ENCODE results near the gene SLC39A1. TPM values are rescaled to one million over a fixed set of nuclear protein-coding genes. Genes with fewer than 3 reads are reported as not detected.
"Not testable (repeated sequence)": the region's sequence is repeated elsewhere in the genome, so short reads cannot be mapped to it uniquely, and the experiment has no call there.

The SLC39A1 gene
- total RNA-seq, 2 donors from 2014 or later: 65.6 to 74.2 TPM

DNA sequence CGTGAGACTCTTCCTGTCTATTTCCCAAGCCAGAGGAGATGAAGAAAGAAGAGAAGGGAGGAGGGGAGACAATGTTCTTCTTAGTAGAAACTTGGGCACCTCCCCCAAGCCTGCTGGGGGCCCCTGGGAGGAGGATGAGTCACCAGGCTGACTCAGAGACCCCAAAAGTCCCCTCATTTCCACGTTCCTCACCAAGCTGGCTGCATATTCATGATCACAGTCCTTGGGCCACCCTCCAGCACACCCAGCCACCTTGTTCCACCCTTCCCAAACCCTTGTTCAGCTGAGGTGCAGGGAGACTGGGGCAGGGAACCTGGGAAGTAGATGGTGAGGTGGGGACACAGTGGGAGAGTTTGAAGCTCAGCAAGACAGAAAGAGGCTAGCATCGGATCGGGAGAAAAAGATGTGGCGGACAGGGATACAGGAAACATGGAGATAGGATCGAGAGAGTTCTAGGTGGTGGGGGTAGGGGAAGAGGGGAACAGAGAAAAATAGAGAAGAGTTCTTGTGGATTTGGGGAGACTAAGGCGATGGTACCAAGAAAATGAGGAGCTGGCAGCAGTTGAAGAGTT lies 22.1 kb upstream of the SLC39A1 start:
- H3K36me3 Mint-ChIP-seq: no peaks in the 10 kb centered on the region
- peaks cover 2% of the 10 kb centered on the region for H3K9me3 Mint-ChIP-seq
- H3K27ac Mint-ChIP-seq: peak overlapping the region; percentile 61 to 65
- H3K4me1 Mint-ChIP-seq (ENCODE audit: low read depth in 2 of 2): peaks cover 24 to 37% of the 10 kb centered on the region in 2 donors
- H3K4me3 Mint-ChIP-seq: peak overlapping the region; percentile 82
- ATAC-seq (peak; percentile 60 to 69), DNase-seq (ENCODE audit: low spot score) (no peak)
- H3K27me3 Mint-ChIP-seq: peaks cover 11 to 18% of the 10 kb centered on the region in 2 donors

DNA sequence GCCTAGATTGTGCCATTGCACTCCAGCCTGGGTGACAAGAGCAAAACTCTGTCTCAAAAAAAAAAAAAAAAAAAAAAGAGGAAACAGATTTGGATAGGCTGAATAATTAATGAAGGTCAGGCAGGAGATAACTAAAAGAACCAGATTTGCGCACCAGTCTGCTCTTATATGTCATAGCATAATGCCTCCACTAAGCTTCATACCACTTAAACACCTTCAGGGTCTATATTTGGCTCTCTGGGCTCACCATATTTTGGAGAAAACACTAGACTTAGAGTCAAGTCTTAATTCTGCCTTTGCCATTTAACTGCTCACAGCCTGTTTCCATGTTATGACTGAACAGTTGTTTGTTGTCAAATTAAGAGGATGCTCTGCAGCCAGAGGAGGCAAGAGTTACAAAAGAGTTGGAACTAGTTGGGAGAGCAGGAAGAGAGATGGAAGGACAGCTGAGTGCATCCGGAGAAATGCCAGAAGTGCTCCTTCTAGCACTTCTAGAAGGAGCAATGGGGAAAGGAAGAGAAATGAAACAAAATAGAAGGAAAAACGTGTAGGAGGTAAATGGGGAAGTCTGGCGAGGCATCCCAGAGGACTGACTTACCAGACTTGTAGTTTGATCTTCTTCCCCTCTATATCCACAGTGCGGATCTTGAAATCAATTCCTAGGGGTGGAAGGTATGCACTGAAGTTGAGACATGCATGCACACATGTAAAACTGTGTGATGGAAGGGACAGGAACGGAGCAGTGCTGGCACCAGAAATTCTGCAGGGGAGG lies 21.0 kb upstream of the SLC39A1 start:
- Mint-ChIP-seq H3K4me3 (peak overlapping the region; percentile 18), H3K27ac (peak overlapping the region in 1 of 2 donors; percentile 1), H3K9me3 (no peaks in the 10 kb centered on the region), H3K4me1 (ENCODE audit: low read depth in 2 of 2) (peaks cover 18 to 29% of the 10 kb centered on the region in 2 donors), H3K36me3 (no peaks in the 10 kb centered on the region), H3K27me3 (peaks cover 11 to 18% of the 10 kb centered on the region in 2 donors)
- peak; percentile 22 for DNase-seq (ENCODE audit: low spot score)
- ATAC-seq: no peak

GRCh38 chr1:153981735-153982134 lies 18.4 kb upstream of the SLC39A1 start:
- ATAC-seq; DNase-seq (ENCODE audit: low spot score); H3K4me3 Mint-ChIP-seq; H3K27ac Mint-ChIP-seq; H3K9me3 Mint-ChIP-seq; H3K36me3 Mint-ChIP-seq: not testable (repeated sequence)
- Mint-ChIP-seq H3K4me1 (ENCODE audit: low read depth in 2 of 2) (peaks cover 27 to 38% of the 10 kb centered on the region in 2 donors), H3K27me3 (peaks cover 11 to 18% of the 10 kb centered on the region in 2 donors)

DNA sequence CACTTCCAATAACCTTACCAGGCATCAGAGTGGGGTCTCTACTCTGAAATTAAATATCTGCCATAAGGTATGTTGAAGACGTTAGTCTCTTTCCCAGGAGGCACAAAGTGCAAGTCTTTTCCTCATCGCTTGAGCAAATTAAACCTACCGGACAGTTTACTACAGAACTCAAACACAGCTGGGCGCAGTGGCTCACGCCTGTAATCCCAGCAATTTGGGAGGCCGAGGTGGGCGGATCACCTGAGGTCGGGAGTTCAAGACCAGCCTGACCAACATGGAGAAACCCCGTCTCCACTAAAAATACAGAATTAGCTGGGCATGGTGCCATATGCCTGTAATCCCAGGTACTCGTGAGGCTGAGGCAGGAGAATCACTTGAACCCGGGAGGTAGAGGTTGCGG lies 15.8 kb upstream of the SLC39A1 start:
- not testable (repeated sequence) for H3K9me3 Mint-ChIP-seq; ATAC-seq; H3K27me3 Mint-ChIP-seq; DNase-seq (ENCODE audit: low spot score)
- peak overlapping the region; percentile 86 to 94 for H3K27ac Mint-ChIP-seq
- H3K4me1 Mint-ChIP-seq (ENCODE audit: low read depth in 2 of 2): peaks cover 21 to 30% of the 10 kb centered on the region in 2 donors
- peaks cover 11% of the 10 kb centered on the region for H3K36me3 Mint-ChIP-seq
- H3K4me3 Mint-ChIP-seq: peak overlapping the region; percentile 99

DNA sequence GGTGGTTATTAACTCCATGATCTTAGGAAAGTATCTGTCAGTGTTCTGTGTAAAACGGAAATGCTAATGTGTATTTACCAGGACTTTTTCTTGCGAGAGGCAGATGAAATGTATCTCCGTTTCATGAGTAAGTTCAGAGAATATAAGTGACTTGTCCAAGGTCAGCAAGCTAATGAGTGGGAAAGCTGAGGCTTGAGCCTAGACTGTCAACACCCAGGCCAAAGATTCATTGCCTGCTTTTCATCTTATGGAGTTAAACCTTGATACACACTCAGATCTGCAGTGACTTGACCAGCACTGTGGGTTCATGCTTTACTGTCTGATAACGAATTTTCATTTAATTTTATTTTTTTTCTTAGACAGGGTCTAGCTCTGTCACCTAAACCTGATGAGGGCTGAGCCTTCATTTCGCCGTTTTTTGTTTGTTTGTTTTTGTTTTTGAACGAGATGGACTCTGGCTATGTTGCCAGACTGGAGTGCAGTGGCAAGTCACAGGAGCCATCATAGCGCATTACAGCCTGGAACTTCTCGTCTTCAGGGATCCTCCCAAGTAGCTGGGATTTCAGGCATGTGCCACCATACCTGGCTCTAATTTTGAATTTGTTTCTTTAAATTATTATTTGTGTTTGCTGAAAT lies 15.1 kb upstream of the SLC39A1 start:
- peaks cover 23 to 30% of the 10 kb centered on the region in 2 donors for H3K4me1 Mint-ChIP-seq (ENCODE audit: low read depth in 2 of 2)
- H3K4me3 Mint-ChIP-seq: peak overlapping the region; percentile 99
- DNase-seq (ENCODE audit: low spot score): no peak
- no peak for ATAC-seq
- H3K27ac Mint-ChIP-seq: peak overlapping the region; percentile 86 to 94
- peaks cover 11% of the 10 kb centered on the region for H3K36me3 Mint-ChIP-seq
- no peaks in the 10 kb centered on the region for H3K27me3 Mint-ChIP-seq
- H3K9me3 Mint-ChIP-seq: no peaks in the 10 kb centered on the region

- DNase-seq (ENCODE audit: low spot score) (peak; percentile 84), ATAC-seq (peak; percentile 94 to 96)
- peaks cover 11% of the 10 kb centered on the region for H3K36me3 Mint-ChIP-seq
- peaks cover 28 to 32% of the 10 kb centered on the region in 2 donors for H3K4me1 Mint-ChIP-seq (ENCODE audit: low read depth in 2 of 2)
- no peaks in the 10 kb centered on the region for H3K27me3 Mint-ChIP-seq
- H3K4me3 Mint-ChIP-seq: peak within 1 kb of the TSS; percentile 99
- H3K9me3 Mint-ChIP-seq: no peaks in the 10 kb centered on the region
- H3K27ac Mint-ChIP-seq: peak within 1 kb of the TSS; percentile 86 to 94
Observed at GRCh38 chr1:153977250-153978240, 14.2 kb upstream of the SLC39A1 start, which contains the start of gene JTB. Gene JTB, minus strand, starts transcription at chr1:153977674. Its CDS starts 422 bp downstream, at chr1:153977252.

DNA sequence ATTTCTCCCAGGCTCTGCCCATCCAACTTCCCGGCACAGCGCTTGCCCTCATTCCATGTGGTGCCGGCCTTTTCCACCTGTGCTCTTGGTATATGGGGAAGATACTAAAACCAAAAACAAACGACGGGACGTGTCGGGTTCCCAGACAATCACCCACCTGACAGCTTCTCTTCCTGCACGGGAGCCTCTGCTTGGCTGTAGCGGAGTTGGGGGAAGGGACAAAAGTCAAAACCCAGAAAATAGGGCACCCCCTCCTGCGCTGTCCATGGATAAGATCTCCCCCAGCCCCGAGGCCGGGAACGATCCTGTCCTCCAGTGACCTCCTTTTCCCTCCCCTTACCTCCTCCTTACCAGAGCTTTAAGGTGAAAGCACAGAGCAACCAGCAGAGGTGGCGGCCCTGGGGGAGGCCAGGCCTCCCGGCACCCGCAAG lies 13.5 kb upstream of the SLC39A1 start:
- peaks cover 34 to 39% of the 10 kb centered on the region in 2 donors for H3K4me1 Mint-ChIP-seq (ENCODE audit: low read depth in 2 of 2)
- no peak for DNase-seq (ENCODE audit: low spot score)
- H3K27ac Mint-ChIP-seq: peak overlapping the region; percentile 86 to 94
- no peak for ATAC-seq
- no peaks in the 10 kb centered on the region for H3K9me3 Mint-ChIP-seq
- peaks cover 11% of the 10 kb centered on the region for H3K36me3 Mint-ChIP-seq
- no peaks in the 10 kb centered on the region for H3K27me3 Mint-ChIP-seq
- H3K4me3 Mint-ChIP-seq: peak overlapping the region; percentile 99

GRCh38 chr1:153973525-153973924 lies 10.2 kb upstream of the SLC39A1 start:
- Mint-ChIP-seq H3K27me3 (no peaks in the 10 kb centered on the region), H3K4me1 (ENCODE audit: low read depth in 2 of 2) (peaks cover 38 to 42% of the 10 kb centered on the region in 2 donors), H3K36me3 (peaks cover 11% of the 10 kb centered on the region), H3K4me3 (no peak overlapping the region), H3K27ac (peak overlapping the region in 1 of 2 donors; percentile 49), H3K9me3 (no peaks in the 10 kb centered on the region)
- ATAC-seq (no peak), DNase-seq (ENCODE audit: low spot score) (no peak)

GRCh38 chr1:153973071-153973470 lies 9.7 kb upstream of the SLC39A1 start:
- Mint-ChIP-seq H3K4me1 (ENCODE audit: low read depth in 2 of 2) (peaks cover 37 to 42% of the 10 kb centered on the region in 2 donors), H3K4me3 (no peak overlapping the region), H3K36me3 (peaks cover 11% of the 10 kb centered on the region), H3K9me3 (no peaks in the 10 kb centered on the region), H3K27ac (peak overlapping the region in 1 of 2 donors; percentile 49), H3K27me3 (no peaks in the 10 kb centered on the region)
- ATAC-seq (no peak), DNase-seq (ENCODE audit: low spot score) (no peak)

DNA sequence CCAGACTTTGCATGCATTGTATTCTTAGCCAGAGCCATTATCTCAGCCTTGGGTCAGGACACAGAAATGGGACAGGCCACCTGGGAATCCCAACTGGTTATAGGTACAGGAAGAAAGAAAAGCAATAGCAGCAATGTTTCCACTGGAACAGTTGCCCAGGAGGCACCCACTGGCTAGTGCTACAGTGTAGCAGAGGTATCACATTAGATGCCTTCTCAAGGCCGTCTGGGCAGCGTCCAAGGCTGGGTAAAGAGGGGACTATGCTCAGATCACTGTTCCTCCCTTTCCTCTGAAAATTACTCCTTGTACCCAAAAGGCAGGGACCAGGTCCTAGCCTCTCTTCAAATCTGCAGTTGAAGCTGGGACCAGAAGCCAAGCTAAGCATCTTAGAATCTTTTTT lies 7.0 kb upstream of the SLC39A1 start:
- ATAC-seq: no peak
- no peak overlapping the region for H3K27ac Mint-ChIP-seq

GRCh38 chr1:153968972-153969371 lies 5.6 kb upstream of the SLC39A1 start:
- Mint-ChIP-seq H3K4me3 (peak overlapping the region; percentile 89), H3K9me3 (no peaks in the 10 kb centered on the region), H3K27ac (peak overlapping the region; percentile 93 to 97), H3K4me1 (ENCODE audit: low read depth in 2 of 2) (peaks cover 46 to 47% of the 10 kb centered on the region in 2 donors), H3K36me3 (no peaks in the 10 kb centered on the region), H3K27me3 (no peaks in the 10 kb centered on the region)
- ATAC-seq (no peak), DNase-seq (ENCODE audit: low spot score) (peak; percentile 40)

More for the DNA sequence above, 7.0 kb upstream of the SLC39A1 start:
- Mint-ChIP-seq H3K36me3 (peaks cover 4% of the 10 kb centered on the region), H3K4me1 (ENCODE audit: low read depth in 2 of 2) (peaks cover 43 to 46% of the 10 kb centered on the region in 2 donors), H3K9me3 (no peaks in the 10 kb centered on the region), H3K4me3 (no peak overlapping the region), H3K27me3 (no peaks in the 10 kb centered on the region)
- DNase-seq (ENCODE audit: low spot score): peak; percentile 46

DNA sequence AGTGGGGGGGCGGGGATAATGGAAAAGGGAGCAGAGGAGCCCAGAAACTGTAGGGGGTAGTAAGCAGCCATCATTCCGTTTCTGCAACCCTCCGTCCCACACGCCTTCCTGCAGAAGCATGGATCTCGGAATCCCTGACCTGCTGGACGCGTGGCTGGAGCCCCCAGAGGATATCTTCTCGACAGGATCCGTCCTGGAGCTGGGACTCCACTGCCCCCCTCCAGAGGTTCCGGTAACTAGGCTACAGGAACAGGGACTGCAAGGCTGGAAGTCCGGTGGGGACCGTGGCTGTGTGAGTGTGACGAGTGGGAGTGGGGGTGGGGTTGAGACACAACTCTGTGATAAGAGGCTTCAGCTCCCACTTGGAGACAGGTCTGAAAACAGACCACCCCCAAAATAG lies 5.1 kb upstream of the SLC39A1 start:
- Mint-ChIP-seq H3K27ac (peak overlapping the region; percentile 93 to 97), H3K4me1 (ENCODE audit: low read depth in 2 of 2) (peaks cover 50 to 52% of the 10 kb centered on the region in 2 donors), H3K36me3 (no peaks in the 10 kb centered on the region), H3K4me3 (peak overlapping the region; percentile 89), H3K27me3 (no peaks in the 10 kb centered on the region), H3K9me3 (no peaks in the 10 kb centered on the region)
- DNase-seq (ENCODE audit: low spot score) (no peak), ATAC-seq (no peak)

GRCh38 chr1:153968000-153968363 lies 4.6 kb upstream of the SLC39A1 start:
- H3K4me3 Mint-ChIP-seq: peak overlapping the region; percentile 89
- ATAC-seq: no peak
- H3K36me3 Mint-ChIP-seq: no peaks in the 10 kb centered on the region
- H3K4me1 Mint-ChIP-seq (ENCODE audit: low read depth in 2 of 2): peaks cover 48 to 55% of the 10 kb centered on the region in 2 donors
- H3K27me3 Mint-ChIP-seq: no peaks in the 10 kb centered on the region
- DNase-seq (ENCODE audit: low spot score): no peak
- no peaks in the 10 kb centered on the region for H3K9me3 Mint-ChIP-seq
- peak overlapping the region; percentile 93 to 97 for H3K27ac Mint-ChIP-seq

All from natural killer cell treated with Interleukin-12 subunit alpha and Interleukin-12 subunit beta and Interleukin-15 and Interleukin-18, amount 100 ng/mL, for 72 hours (primary cell).